ENCODE results near the gene LDHB. TPM values are rescaled to one million over a fixed set of nuclear protein-coding genes. Genes with fewer than 3 reads are reported as not detected.

Gene LDHB
- total RNA-seq, 1 donor from 2014 or later: 183 TPM

- Histone ChIP-seq H3K27me3 (no peaks in the 10 kb centered on the region), H3K4me1 (no peaks in the 10 kb centered on the region), H3K4me3 (no peak overlapping the region), H3K36me3 (peaks cover 7 to 59% of the 10 kb centered on the region in 2 donors), H3K9me3 (no peaks in the 10 kb centered on the region), H3K27ac (no peak overlapping the region)
- intact Hi-C loops (cut with DNase I): no loop called here
- DNase-seq (ENCODE audit: extremely low spot score in 2 of 2): no peak
- TF ChIP-seq POLR2AphosphoS5 (IDR thresholded peaks at IDR 0.05; ENCODE audit: insufficient read depth in 1 of 2, low read depth in 1 of 2) (no peak), POLR2A (IDR thresholded peaks at IDR 0.05) (no peak)
- TF ChIP-seq, protein P1, sequence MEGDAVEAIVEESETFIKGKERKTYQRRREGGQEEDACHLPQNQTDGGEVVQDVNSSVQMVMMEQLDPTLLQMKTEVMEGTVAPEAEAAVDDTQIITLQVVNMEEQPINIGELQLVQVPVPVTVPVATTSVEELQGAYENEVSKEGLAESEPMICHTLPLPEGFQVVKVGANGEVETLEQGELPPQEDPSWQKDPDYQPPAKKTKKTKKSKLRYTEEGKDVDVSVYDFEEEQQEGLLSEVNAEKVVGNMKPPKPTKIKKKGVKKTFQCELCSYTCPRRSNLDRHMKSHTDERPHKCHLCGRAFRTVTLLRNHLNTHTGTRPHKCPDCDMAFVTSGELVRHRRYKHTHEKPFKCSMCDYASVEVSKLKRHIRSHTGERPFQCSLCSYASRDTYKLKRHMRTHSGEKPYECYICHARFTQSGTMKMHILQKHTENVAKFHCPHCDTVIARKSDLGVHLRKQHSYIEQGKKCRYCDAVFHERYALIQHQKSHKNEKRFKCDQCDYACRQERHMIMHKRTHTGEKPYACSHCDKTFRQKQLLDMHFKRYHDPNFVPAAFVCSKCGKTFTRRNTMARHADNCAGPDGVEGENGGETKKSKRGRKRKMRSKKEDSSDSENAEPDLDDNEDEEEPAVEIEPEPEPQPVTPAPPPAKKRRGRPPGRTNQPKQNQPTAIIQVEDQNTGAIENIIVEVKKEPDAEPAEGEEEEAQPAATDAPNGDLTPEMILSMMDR (IDR thresholded peaks at IDR 0.05): no peak
Measured at GRCh38 chr12:21644516-21644915, 13.1 kb downstream of the LDHB start.

DNA sequence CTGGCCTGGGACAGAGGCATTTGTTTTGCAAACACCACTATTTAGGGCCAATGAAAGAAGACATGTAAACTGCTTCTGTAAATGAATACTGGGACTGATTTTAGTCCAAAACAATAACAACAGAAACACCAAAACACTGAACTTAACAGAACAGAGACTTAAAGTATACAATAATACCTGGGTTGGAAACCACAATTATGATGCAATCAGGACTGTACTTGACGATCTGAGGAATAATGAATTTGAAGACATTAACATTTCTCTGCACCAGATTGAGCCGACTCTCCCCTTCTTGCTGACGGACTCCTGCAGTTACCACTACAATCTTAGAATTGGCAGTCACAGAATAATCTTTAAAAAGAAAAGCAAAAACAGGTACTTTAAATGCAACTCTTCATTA, 13.9 kb downstream of the LDHB start:
- intact Hi-C loops (cut with DNase I): no loop called here
- H3K4me3 ChIP-seq: no peak overlapping the region
- peaks cover 7 to 59% of the 10 kb centered on the region in 2 donors for H3K36me3 ChIP-seq
- H3K27ac ChIP-seq: no peak overlapping the region
- TF ChIP-seq, protein P1 (IDR thresholded peaks at IDR 0.05): no peak
- no peak for TF ChIP-seq POLR2A (IDR thresholded peaks at IDR 0.05)
- no peak for DNase-seq (ENCODE audit: extremely low spot score in 2 of 2)
- H3K4me1 ChIP-seq: no peaks in the 10 kb centered on the region
- H3K27me3 ChIP-seq: no peaks in the 10 kb centered on the region
- no peaks in the 10 kb centered on the region for H3K9me3 ChIP-seq

GRCh38 chr12:21642707-21643389, 14.8 kb downstream of the LDHB start:
- H3K4me3 ChIP-seq: no peak overlapping the region
- TF ChIP-seq, protein P1 (IDR thresholded peaks at IDR 0.05): no peak
- TF ChIP-seq POLR2AphosphoS5 (IDR thresholded peaks at IDR 0.05; ENCODE audit: insufficient read depth in 1 of 2, low read depth in 1 of 2) (no peak), POLR2A (IDR thresholded peaks at IDR 0.05) (no peak)
- no peaks in the 10 kb centered on the region for H3K9me3 ChIP-seq
- H3K27ac ChIP-seq: no peak overlapping the region
- no peaks in the 10 kb centered on the region for H3K27me3 ChIP-seq
- H3K4me1 ChIP-seq: no peaks in the 10 kb centered on the region
- H3K36me3 ChIP-seq: peaks cover 7 to 63% of the 10 kb centered on the region in 2 donors
- intact Hi-C loops (cut with DNase I): no loop called here
- DNase-seq (ENCODE audit: extremely low spot score in 2 of 2): no peak

- Histone ChIP-seq H3K27me3 (no peaks in the 10 kb centered on the region), H3K36me3 (peaks cover 0 to 66% of the 10 kb centered on the region in 2 donors), H3K4me1 (no peaks in the 10 kb centered on the region), H3K9me3 (no peaks in the 10 kb centered on the region), H3K27ac (no peak overlapping the region), H3K4me3 (no peak overlapping the region)
- intact Hi-C loops (cut with DNase I): no loop called here
- DNase-seq (ENCODE audit: extremely low spot score in 2 of 2): no peak
- TF ChIP-seq POLR2A (IDR thresholded peaks at IDR 0.05) (no peak), POLR2AphosphoS5 (IDR thresholded peaks at IDR 0.05; ENCODE audit: insufficient read depth in 1 of 2, low read depth in 1 of 2) (no peak)
- TF ChIP-seq, protein P1 (IDR thresholded peaks at IDR 0.05): no peak
Measured at GRCh38 chr12:21638054-21638891, 19.4 kb downstream of the LDHB start.

- Histone ChIP-seq H3K27me3 (no peaks in the 10 kb centered on the region), H3K9me3 (no peaks in the 10 kb centered on the region), H3K4me1 (no peaks in the 10 kb centered on the region), H3K4me3 (no peak overlapping the region), H3K36me3 (peaks cover 0 to 36% of the 10 kb centered on the region in 2 donors), H3K27ac (no peak overlapping the region)
- TF ChIP-seq POLR2A (IDR thresholded peaks at IDR 0.05) (no peak), POLR2AphosphoS5 (IDR thresholded peaks at IDR 0.05; ENCODE audit: insufficient read depth in 1 of 2, low read depth in 1 of 2) (no peak)
- TF ChIP-seq, protein P1 (IDR thresholded peaks at IDR 0.05): no peak
- DNase-seq (ENCODE audit: extremely low spot score in 2 of 2): no peak
- intact Hi-C loops (cut with DNase I): no loop called here
Measured at GRCh38 chr12:21634245-21634644, 23.4 kb downstream of the LDHB start.
